Liver (tissue), 9 donors: ENCODE data around the gene CXCR3. TPM values are rescaled to one million over a fixed set of nuclear protein-coding genes. Genes with fewer than 3 reads are reported as not detected.

Source experiments
- DNase-seq: peaks from one replicate; pipeline ENCODE4 v3.0.0-alpha.2; 2017; ENCODE audit warnings: low spot score
- H3K27ac ChIP-seq, 2 donors: one replicate each; pipeline ENCODE4 v1.7.0; 2013; ENCODE audit warnings: inconsistent platforms in 2 of 2, low read length in 2 of 2, control low read depth in 1 of 2, low read depth in 1 of 2, mild to moderate bottlenecking in 1 of 2
- H3K27me3 ChIP-seq, 4 donors: one replicate each; pipeline versions ENCODE4 v1.6.1 to v1.7.0; 2013; ENCODE audit warnings: low read length in 3 of 4, inconsistent platforms in 1 of 4, mild to moderate bottlenecking in 1 of 4, moderate library complexity in 1 of 4; ENCODE audit not compliant: control insufficient read depth in 4 of 4, insufficient read depth in 4 of 4
- H3K36me3 ChIP-seq, 4 donors: one replicate each; pipeline versions ENCODE4 v1.6.1 to v1.7.0; 2013; ENCODE audit warnings: low read length in 3 of 4, mild to moderate bottlenecking in 3 of 4, low read depth in 1 of 4, moderate library complexity in 1 of 4; ENCODE audit not compliant: control insufficient read depth in 4 of 4, insufficient read depth in 3 of 4
- H3K4me1 ChIP-seq, 4 donors: one replicate each; pipeline versions ENCODE4 v1.6.1 to v1.7.0; 2013; ENCODE audit warnings: low read length in 3 of 4, mild to moderate bottlenecking in 3 of 4, moderate library complexity in 1 of 4; ENCODE audit not compliant: control insufficient read depth in 4 of 4, insufficient read depth in 4 of 4
- H3K4me3 ChIP-seq, 3 donors: one replicate each; pipeline versions ENCODE4 v1.6.1 to v1.7.0; 2013; ENCODE audit warnings: low read length in 3 of 3, control low read depth in 1 of 3, low read depth in 1 of 3, mild to moderate bottlenecking in 1 of 3
- H3K9ac ChIP-seq, 2 donors: one replicate each; pipeline ENCODE4 v1.7.0; 2013; ENCODE audit warnings: low read length in 2 of 2, mild to moderate bottlenecking in 2 of 2, moderate library complexity in 2 of 2, control low read depth in 1 of 2, low read depth in 1 of 2
- H3K9me3 ChIP-seq, 4 donors: one replicate each; pipeline versions ENCODE4 v1.6.1 to v1.7.0; 2013; ENCODE audit warnings: low read length in 3 of 4; ENCODE audit not compliant: control insufficient read depth in 4 of 4
- ATF3 ChIP-seq: IDR thresholded peaks from 2 replicates; pipeline ENCODE4 v1.6.1; 2016; ENCODE audit warnings: antibody characterized with exemption
- CTCF ChIP-seq: fragments of 150-350 bp; IDR thresholded peaks from 2 replicates; pipeline ENCODE4 v1.5.1; 2017; ENCODE audit warnings: improper control_type of control experiment, low read depth, low read length; ENCODE audit not compliant: missing input control
- EGR1 ChIP-seq, 2 donors: IDR thresholded peaks; 2 replicates each; pipeline ENCODE4 v1.6.1; 2016 to 2018; ENCODE audit warnings: antibody characterized with exemption in 2 of 2, low read depth in 2 of 2
- GABPA ChIP-seq, 2 donors: IDR thresholded peaks in 1 of 2; conservative IDR thresholded peaks in 1 of 2; 2 replicates each; pipeline ENCODE4 v1.6.1; 2016; ENCODE audit warnings: antibody characterized with exemption in 2 of 2, mild to moderate bottlenecking in 1 of 2, moderate library complexity in 1 of 2
- HNF4A ChIP-seq, 2 donors: conservative IDR thresholded peaks; 2 replicates each; pipeline ENCODE4 v1.6.1; 2016; ENCODE audit warnings: antibody characterized with exemption in 2 of 2, mild to moderate bottlenecking in 2 of 2
- JUND ChIP-seq, 2 donors: IDR thresholded peaks; 2 replicates each; pipeline ENCODE4 v1.6.1; 2016; ENCODE audit warnings: antibody characterized with exemption in 2 of 2
- NR2F2 ChIP-seq: IDR thresholded peaks from 2 replicates; pipeline ENCODE4 v1.6.1; 2016; ENCODE audit warnings: antibody characterized with exemption
- RAD21 ChIP-seq, 2 donors: IDR thresholded peaks; 2 replicates each; pipeline ENCODE4 v1.6.1; 2016; ENCODE audit warnings: antibody characterized with exemption in 2 of 2, mild to moderate bottlenecking in 2 of 2
- RXRA ChIP-seq, 2 donors: IDR thresholded peaks; 2 replicates each; pipeline ENCODE4 v1.6.1; 2017 to 2018; ENCODE audit warnings: antibody characterized with exemption in 2 of 2, mild to moderate bottlenecking in 1 of 2
- WGBS: extraction: QIAGEN DNeasy Blood & Tissue Kit; methylation state at CpG from one replicate; pipeline ENCODE4 v1.1.7; 2013; 5-methylcytosine and 5-hydroxymethylcytosine counted together
- polyA plus RNA-seq, 2 donors: library from polyadenylated mRNA; stranded (reverse) in 1 of 2; unstranded in 1 of 2; fragments of 200-250 nt in 1 of 2; fragments of >200 nt in 1 of 2; fragmentation: Nextera tagmentation in 1 of 2; extraction: Ambion mirVana in 1 of 2; gene quantifications; one replicate each; pipeline versions ENCODE4 v1.2.1 to v1.2.3, GENCODE V29; 2013 to 2015
- total RNA-seq, 2 donors: library from RNA; depleted of rRNA; stranded (reverse); fragments of >200 nt; gene quantifications; one replicate each; pipeline ENCODE4 v1.2.3, GENCODE V29; 2014
- TF ChIP-seq, protein P1 (sequence below): IDR thresholded peaks from 2 replicates; pipeline ENCODE4 v1.6.1; 2016; ENCODE audit warnings: antibody characterized with exemption, mild to moderate bottlenecking
- donor health status: healthy.
- donor health status: healthy.
- donor health status: healthy.
- donor health status: healthy.
- donor health status: healthy.

Gene CXCR3
- total and polyA plus RNA-seq, 4 donors = 0.25 to 0.27 (median 0.25) TPM; not detected in 1

DNA sequence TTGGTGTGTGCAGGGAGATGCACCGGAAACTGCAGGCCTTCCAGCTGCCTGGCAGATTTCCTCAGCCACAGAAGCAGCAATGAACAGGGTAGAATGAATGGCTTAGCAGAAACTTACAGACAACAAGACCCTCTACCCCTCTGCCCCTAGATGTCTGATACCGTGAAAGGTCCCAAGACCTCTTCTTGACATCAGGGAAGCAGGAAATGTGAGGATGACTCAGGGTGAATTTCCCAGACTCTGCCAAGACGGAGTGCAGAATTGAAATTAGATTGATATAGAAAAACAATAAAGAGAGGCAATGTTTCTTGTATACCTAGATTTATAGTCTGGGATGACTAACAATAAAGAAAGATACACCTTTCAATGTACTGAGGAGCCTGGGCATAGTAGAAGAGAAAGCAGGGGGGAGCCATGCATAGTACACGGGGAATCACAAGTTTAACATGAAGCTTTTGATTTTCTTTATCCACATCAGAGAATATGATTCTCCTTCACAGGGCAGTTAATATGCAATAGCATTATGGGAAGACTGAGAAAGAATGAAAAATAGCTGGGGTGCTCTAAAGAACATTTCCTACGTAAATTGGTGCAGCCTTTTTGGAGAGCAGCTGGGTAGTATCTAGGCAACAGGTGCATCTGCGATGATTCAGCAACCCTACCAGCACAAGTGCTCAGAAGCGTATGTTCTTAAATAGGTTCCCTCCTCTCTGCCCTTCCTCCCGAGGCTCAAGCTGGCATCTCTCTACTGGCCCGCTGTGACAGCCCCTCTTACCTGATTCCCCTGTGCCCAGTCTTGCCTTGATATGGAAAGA is 18.3 kb upstream of the CXCR3 start:
- WGBS = 85% methylated on average over 9 of the region's 9 CpGs
- Histone ChIP-seq H3K27ac (no peak overlapping the region), H3K36me3 (no peaks in the 10 kb centered on the region), H3K4me1 (peaks cover 0 to 7% (median 4%) of the 10 kb centered on the region in 4 donors), H3K27me3 (no peaks in the 10 kb centered on the region), H3K9me3 (no peaks in the 10 kb centered on the region), H3K9ac (no peak overlapping the region), H3K4me3 (no peak overlapping the region)
- TF ChIP-seq ATF3 = no peak
- TF ChIP-seq GABPA (IDR thresholded peaks at IDR 0.05 in 1 of 2, conservative IDR thresholded peaks at IDR 0.05 in 1 of 2) = no peak
- TF ChIP-seq RAD21 (IDR thresholded peaks at IDR 0.05) = no peak
- no peak for TF ChIP-seq CTCF
- TF ChIP-seq JUND (IDR thresholded peaks at IDR 0.05) = no peak
- TF ChIP-seq, protein P1, sequence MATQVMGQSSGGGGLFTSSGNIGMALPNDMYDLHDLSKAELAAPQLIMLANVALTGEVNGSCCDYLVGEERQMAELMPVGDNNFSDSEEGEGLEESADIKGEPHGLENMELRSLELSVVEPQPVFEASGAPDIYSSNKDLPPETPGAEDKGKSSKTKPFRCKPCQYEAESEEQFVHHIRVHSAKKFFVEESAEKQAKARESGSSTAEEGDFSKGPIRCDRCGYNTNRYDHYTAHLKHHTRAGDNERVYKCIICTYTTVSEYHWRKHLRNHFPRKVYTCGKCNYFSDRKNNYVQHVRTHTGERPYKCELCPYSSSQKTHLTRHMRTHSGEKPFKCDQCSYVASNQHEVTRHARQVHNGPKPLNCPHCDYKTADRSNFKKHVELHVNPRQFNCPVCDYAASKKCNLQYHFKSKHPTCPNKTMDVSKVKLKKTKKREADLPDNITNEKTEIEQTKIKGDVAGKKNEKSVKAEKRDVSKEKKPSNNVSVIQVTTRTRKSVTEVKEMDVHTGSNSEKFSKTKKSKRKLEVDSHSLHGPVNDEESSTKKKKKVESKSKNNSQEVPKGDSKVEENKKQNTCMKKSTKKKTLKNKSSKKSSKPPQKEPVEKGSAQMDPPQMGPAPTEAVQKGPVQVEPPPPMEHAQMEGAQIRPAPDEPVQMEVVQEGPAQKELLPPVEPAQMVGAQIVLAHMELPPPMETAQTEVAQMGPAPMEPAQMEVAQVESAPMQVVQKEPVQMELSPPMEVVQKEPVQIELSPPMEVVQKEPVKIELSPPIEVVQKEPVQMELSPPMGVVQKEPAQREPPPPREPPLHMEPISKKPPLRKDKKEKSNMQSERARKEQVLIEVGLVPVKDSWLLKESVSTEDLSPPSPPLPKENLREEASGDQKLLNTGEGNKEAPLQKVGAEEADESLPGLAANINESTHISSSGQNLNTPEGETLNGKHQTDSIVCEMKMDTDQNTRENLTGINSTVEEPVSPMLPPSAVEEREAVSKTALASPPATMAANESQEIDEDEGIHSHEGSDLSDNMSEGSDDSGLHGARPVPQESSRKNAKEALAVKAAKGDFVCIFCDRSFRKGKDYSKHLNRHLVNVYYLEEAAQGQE = no peak
- TF ChIP-seq NR2F2 = no peak
- TF ChIP-seq HNF4A (conservative IDR thresholded peaks at IDR 0.05) = no peak
- DNase-seq = no peak

GRCh38 chrX:71634366-71634765 is 16.1 kb upstream of the CXCR3 start:
- TF ChIP-seq RXRA (IDR thresholded peaks at IDR 0.05) (no peak), HNF4A (conservative IDR thresholded peaks at IDR 0.05) (no peak), EGR1 (IDR thresholded peaks at IDR 0.05; ENCODE audit: low read depth in 2 of 2) (no peak), ATF3 (no peak), NR2F2 (no peak), GABPA (IDR thresholded peaks at IDR 0.05 in 1 of 2, conservative IDR thresholded peaks at IDR 0.05 in 1 of 2) (no peak)
- no peak overlapping the region for H3K4me3 ChIP-seq
- no peaks in the 10 kb centered on the region for H3K36me3 ChIP-seq
- H3K4me1 ChIP-seq = peaks cover 0 to 7% (median 4%) of the 10 kb centered on the region in 4 donors
- no peaks in the 10 kb centered on the region for H3K9me3 ChIP-seq
- H3K9ac ChIP-seq = no peak overlapping the region
- H3K27ac ChIP-seq = no peak overlapping the region
- DNase-seq = no peak
- no peaks in the 10 kb centered on the region for H3K27me3 ChIP-seq
- 94% methylated on average over 6 of the region's 6 CpGs for WGBS
